Measurements from ENCODE around the gene IARS1. TPM values are rescaled to one million over a fixed set of nuclear protein-coding genes. Genes with fewer than 3 reads are reported as not detected.
A peak's percentile ranks its signal among the peaks of the same experiment; 100 is the strongest.

Gene IARS1
- total and polyA plus RNA-seq, 2 of the 4 experiments (the other 2 are of a cell fraction): 85.3 to 414 TPM

- Histone ChIP-seq H3K27ac (ENCODE audit: insufficient read depth, low read length) (no peak overlapping the region), H4K91ac (ENCODE audit: insufficient read depth, low read depth, low read length) (no peak overlapping the region), H2AK5ac (ENCODE audit: low read depth, low read length) (no peak overlapping the region), H3K4ac (ENCODE audit: low read depth, low read length) (no peak overlapping the region), H3K36me3 (ENCODE audit: control insufficient read depth, insufficient read depth, low read length) (peaks cover 40% of the 10 kb centered on the region), H3K79me1 (ENCODE audit: low read depth in 1 of 2, low read length in 2 of 2) (peaks cover 10 to 23% of the 10 kb centered on the region in 2 experiments), H3K18ac (ENCODE audit: low read depth, low read length) (no peak overlapping the region), H3K4me3 (ENCODE audit: insufficient read depth, low read depth, low read length) (no peak overlapping the region), H3K56ac (ENCODE audit: extremely low read depth, insufficient read depth, low read length) (no peak overlapping the region), H4K8ac (ENCODE audit: low read depth in 2 of 2, low read length in 2 of 2) (no peak overlapping the region), H2AK9ac (replicated peaks; ENCODE audit: low read depth, low read length, poor library complexity) (no peak overlapping the region), H3K9me3 (ENCODE audit: control insufficient read depth, insufficient read depth, low read length) (no peaks in the 10 kb centered on the region), H3K14ac (replicated peaks; ENCODE audit: low read depth, low read length) (no peak overlapping the region), H3K9me1 (ENCODE audit: insufficient read depth, low read length) (0 out of 2 replicates have a peak, but pooled peaks cover 2% of the 10 kb centered on the region), H2BK15ac (ENCODE audit: low read depth, low read length) (no peak overlapping the region), H2AFZ (replicated peaks; ENCODE audit: low read length, poor library complexity) (no peak overlapping the region), H3K4me1 (ENCODE audit: control insufficient read depth, insufficient read depth, low read length) (peaks cover 3% of the 10 kb centered on the region), H3K4me2 (ENCODE audit: low read depth, low read length) (no peak overlapping the region), H3K27me3 (ENCODE audit: control insufficient read depth, insufficient read depth, low read length) (no peaks in the 10 kb centered on the region), H3K9ac (ENCODE audit: low read depth, low read length) (no peak overlapping the region), H2BK120ac (ENCODE audit: low read depth, low read length) (no peak overlapping the region), H2BK5ac (ENCODE audit: low read depth, low read length, poor library complexity, severe bottlenecking) (no peak overlapping the region), H3K23ac (ENCODE audit: low read depth, low read length) (no peak overlapping the region), H4K5ac (ENCODE audit: low read depth, low read length) (no peak overlapping the region), H2BK20ac (ENCODE audit: low read depth, low read length) (no peak overlapping the region), H4K20me1 (ENCODE audit: insufficient read depth, low read length) (no peaks in the 10 kb centered on the region; the same call in 1 of the 2 replicates)
- 100% methylated on average over 1 of the region's 5 CpGs; no CpG with 5 or more reads in 1 of the 2 experiments for WGBS, 2 experiments (ENCODE audit: extremely low coverage in 2 of 2, insufficient read length in 1 of 2)
- ChIA-PET CTCF (no interaction called here), POLR2A (ENCODE audit: unreplicated experiment) (no interaction called here)
- TF ChIP-seq CEBPB (IDR thresholded peaks at IDR 0.05; ENCODE audit: low read depth, low read length) (peak; percentile 86), SMC3 (IDR thresholded peaks at IDR 0.05; ENCODE audit: low read depth, low read length) (no peak)
- dilution Hi-C loops (cut with HindIII; ENCODE audit: low sequenced_read_pairs, unreplicated experiment) (no loop called here), in situ Hi-C loops (cut with MboI; ENCODE audit: low sequenced_read_pairs) (no loop called here), intact Hi-C loops (cut with micrococcal nuclease) (no loop called here)
- ATAC-seq (ENCODE audit: low read depth) (no peak), DNase-seq (no peak)
- no TSS peak for BruUV-seq (replicated peaks)
Measured at GRCh38 chr9:92315456-92315855, 22.0 kb upstream of the IARS1 start.
